HL-60 (cell line): ENCODE results near the gene SGSM1.

Experiments
- DNase-seq, 2 experiments: peaks; one replicate each; pipeline ENCODE4 v3.0.0-alpha.2; 2010 to 2020; ENCODE audit warnings: low read depth in 1 of 2, low spot score in 1 of 2
- H3K27ac ChIP-seq: fragments of 250-450 bp; sonication (Bioruptor Pico); replicated peaks from 2 replicates; pipeline ENCODE4 v1.5.1; 2020; ENCODE audit warnings: mild to moderate bottlenecking, moderate library complexity
- H3K27me3 ChIP-seq: fragments of 250-450 bp; sonication (Bioruptor Pico); 2 replicates; pipeline ENCODE4 v1.5.1; 2021; ENCODE audit warnings: mild to moderate bottlenecking, moderate library complexity; ENCODE audit not compliant: insufficient read depth, poor library complexity, severe bottlenecking
- H3K4me3 ChIP-seq: replicated peaks from 2 replicates; pipeline ENCODE4 v1.5.1; 2011; ENCODE audit warnings: mild to moderate bottlenecking, control low read depth, low read length; ENCODE audit not compliant: insufficient read depth
- GABPA ChIP-seq: IDR thresholded peaks from 2 replicates; pipeline ENCODE4 v1.6.1; 2012; ENCODE audit warnings: low read depth
- POLR2AphosphoS5 ChIP-seq: IDR thresholded peaks from 2 replicates; pipeline ENCODE4 v1.6.1; 2012; ENCODE audit warnings: low read depth
- SPI1 ChIP-seq: IDR thresholded peaks from 2 replicates; pipeline ENCODE4 v1.6.1; 2012; ENCODE audit warnings: low read depth, mild to moderate bottlenecking, borderline replicate concordance
- TF ChIP-seq, protein P1 (sequence below): IDR thresholded peaks from one replicate; pipeline ENCODE4 v1.5.1; 2011; ENCODE audit warnings: low read length, control low read depth, inconsistent platforms; ENCODE audit not compliant: insufficient read depth
- TF ChIP-seq, protein P2 (sequence below): IDR thresholded peaks from 2 replicates; pipeline ENCODE4 v1.6.1; 2012; ENCODE audit warnings: low read depth; ENCODE audit not compliant: insufficient replicate concordance

SGSM1 gene

DNA sequence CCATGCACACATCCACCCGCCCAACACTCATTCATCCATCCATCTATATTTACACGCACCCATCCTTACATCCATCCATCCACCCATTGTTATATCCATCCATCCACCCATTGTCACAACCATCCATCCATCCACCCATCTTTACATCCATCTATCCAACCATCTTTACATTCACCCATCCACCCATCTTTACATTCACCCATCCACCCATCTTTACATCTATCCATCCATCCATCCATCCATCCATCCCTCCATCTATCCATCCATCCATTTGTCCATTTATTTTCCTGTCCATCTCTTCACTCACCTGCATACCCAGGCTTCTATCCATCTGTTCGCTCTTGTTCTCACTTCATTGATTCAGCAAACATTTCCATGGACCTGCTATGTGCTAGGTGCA, 49.8 kb downstream of the SGSM1 start:
- Histone ChIP-seq H3K4me3 (no peak overlapping the region), H3K27me3 (no peaks in the 10 kb centered on the region), H3K27ac (no peak overlapping the region)
- TF ChIP-seq POLR2AphosphoS5 (no peak), GABPA (no peak)
- TF ChIP-seq, protein P1, sequence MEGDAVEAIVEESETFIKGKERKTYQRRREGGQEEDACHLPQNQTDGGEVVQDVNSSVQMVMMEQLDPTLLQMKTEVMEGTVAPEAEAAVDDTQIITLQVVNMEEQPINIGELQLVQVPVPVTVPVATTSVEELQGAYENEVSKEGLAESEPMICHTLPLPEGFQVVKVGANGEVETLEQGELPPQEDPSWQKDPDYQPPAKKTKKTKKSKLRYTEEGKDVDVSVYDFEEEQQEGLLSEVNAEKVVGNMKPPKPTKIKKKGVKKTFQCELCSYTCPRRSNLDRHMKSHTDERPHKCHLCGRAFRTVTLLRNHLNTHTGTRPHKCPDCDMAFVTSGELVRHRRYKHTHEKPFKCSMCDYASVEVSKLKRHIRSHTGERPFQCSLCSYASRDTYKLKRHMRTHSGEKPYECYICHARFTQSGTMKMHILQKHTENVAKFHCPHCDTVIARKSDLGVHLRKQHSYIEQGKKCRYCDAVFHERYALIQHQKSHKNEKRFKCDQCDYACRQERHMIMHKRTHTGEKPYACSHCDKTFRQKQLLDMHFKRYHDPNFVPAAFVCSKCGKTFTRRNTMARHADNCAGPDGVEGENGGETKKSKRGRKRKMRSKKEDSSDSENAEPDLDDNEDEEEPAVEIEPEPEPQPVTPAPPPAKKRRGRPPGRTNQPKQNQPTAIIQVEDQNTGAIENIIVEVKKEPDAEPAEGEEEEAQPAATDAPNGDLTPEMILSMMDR = no peak
- TF ChIP-seq, protein P2, sequence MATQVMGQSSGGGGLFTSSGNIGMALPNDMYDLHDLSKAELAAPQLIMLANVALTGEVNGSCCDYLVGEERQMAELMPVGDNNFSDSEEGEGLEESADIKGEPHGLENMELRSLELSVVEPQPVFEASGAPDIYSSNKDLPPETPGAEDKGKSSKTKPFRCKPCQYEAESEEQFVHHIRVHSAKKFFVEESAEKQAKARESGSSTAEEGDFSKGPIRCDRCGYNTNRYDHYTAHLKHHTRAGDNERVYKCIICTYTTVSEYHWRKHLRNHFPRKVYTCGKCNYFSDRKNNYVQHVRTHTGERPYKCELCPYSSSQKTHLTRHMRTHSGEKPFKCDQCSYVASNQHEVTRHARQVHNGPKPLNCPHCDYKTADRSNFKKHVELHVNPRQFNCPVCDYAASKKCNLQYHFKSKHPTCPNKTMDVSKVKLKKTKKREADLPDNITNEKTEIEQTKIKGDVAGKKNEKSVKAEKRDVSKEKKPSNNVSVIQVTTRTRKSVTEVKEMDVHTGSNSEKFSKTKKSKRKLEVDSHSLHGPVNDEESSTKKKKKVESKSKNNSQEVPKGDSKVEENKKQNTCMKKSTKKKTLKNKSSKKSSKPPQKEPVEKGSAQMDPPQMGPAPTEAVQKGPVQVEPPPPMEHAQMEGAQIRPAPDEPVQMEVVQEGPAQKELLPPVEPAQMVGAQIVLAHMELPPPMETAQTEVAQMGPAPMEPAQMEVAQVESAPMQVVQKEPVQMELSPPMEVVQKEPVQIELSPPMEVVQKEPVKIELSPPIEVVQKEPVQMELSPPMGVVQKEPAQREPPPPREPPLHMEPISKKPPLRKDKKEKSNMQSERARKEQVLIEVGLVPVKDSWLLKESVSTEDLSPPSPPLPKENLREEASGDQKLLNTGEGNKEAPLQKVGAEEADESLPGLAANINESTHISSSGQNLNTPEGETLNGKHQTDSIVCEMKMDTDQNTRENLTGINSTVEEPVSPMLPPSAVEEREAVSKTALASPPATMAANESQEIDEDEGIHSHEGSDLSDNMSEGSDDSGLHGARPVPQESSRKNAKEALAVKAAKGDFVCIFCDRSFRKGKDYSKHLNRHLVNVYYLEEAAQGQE = no peak
- DNase-seq = no peak

DNA sequence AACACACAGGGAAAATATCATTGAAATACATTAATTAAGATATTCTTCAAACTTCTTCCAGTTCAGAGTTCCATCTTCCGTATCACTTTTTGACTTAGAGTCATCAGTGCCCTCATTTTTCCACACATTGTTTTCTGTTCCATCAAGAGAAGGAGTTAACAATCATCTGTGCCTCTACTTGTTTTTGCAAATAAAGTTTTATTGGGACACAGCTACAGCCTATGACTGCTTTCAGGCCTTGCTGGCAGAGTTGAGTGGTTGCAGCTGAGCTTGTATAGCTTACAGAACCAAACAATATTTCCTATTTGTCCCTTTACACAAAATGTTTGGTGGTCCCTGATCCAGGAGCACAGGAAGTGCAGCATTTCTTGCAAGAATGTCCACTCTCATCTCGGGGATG, 51.6 kb downstream of the SGSM1 start:
- no peak for DNase-seq
- TF ChIP-seq SPI1 (no peak), GABPA (no peak), POLR2AphosphoS5 (no peak)
- TF ChIP-seq, protein P1 = no peak
- TF ChIP-seq, protein P2 = no peak
- Histone ChIP-seq H3K27me3 (no peaks in the 10 kb centered on the region), H3K4me3 (no peak overlapping the region), H3K27ac (no peak overlapping the region)

DNA sequence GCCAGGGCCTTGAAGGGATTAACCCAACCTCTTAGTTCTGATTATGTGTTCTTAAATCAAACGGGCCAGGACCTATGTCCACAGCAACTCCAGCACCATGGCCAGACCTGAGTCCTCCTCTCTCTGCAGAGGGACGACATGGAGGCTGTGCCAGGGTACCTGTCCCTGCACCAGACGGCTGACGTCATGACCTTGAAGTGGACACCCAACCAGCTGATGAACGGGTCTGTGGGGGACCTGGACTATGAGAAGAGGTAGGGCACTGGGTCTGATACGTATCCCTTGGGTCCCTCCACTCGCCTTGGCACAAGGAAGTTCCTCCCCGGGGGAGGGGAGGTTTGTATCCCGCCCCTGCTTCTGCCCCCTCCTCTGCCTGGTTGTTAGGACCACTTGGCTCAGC, 53.6 kb downstream of the SGSM1 start:
- no peak for DNase-seq
- Histone ChIP-seq H3K27me3 (no peaks in the 10 kb centered on the region), H3K27ac (no peak overlapping the region), H3K4me3 (no peak overlapping the region)
- TF ChIP-seq, protein P2 = no peak
- TF ChIP-seq GABPA (no peak), SPI1 (no peak), POLR2AphosphoS5 (no peak)
- TF ChIP-seq, protein P1 = no peak
